ENCODE measurements around the gene HLA-DOA.

The HLA-DOA gene

DNA sequence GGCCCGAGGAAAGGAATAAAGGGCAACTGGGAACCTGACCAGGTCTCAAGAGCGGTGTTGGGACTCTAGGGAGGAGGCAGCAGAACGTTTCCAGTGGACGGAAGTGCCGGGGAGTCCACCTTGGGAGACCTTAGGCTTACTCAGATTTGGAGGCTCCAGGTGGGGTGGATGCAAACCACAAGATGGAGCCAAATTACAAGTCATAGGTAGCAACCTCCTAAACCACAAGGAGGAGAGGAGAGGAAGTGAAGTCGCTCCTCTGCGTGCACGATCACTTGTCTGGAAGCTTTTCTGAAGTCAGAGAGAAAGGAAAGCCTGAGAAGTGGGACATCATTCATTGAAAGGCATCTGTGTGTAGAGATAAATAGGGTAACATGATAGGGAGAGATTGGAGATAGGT lies 9.3 kb downstream of the HLA-DOA start:
- no peak for TF ChIP-seq FOXP2 (optimal IDR thresholded peaks at IDR 0.05; ENCODE audit: borderline replicate concordance, extremely low read depth, extremely low read length, insufficient read depth)
- TF ChIP-seq, protein P1, sequence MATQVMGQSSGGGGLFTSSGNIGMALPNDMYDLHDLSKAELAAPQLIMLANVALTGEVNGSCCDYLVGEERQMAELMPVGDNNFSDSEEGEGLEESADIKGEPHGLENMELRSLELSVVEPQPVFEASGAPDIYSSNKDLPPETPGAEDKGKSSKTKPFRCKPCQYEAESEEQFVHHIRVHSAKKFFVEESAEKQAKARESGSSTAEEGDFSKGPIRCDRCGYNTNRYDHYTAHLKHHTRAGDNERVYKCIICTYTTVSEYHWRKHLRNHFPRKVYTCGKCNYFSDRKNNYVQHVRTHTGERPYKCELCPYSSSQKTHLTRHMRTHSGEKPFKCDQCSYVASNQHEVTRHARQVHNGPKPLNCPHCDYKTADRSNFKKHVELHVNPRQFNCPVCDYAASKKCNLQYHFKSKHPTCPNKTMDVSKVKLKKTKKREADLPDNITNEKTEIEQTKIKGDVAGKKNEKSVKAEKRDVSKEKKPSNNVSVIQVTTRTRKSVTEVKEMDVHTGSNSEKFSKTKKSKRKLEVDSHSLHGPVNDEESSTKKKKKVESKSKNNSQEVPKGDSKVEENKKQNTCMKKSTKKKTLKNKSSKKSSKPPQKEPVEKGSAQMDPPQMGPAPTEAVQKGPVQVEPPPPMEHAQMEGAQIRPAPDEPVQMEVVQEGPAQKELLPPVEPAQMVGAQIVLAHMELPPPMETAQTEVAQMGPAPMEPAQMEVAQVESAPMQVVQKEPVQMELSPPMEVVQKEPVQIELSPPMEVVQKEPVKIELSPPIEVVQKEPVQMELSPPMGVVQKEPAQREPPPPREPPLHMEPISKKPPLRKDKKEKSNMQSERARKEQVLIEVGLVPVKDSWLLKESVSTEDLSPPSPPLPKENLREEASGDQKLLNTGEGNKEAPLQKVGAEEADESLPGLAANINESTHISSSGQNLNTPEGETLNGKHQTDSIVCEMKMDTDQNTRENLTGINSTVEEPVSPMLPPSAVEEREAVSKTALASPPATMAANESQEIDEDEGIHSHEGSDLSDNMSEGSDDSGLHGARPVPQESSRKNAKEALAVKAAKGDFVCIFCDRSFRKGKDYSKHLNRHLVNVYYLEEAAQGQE (IDR thresholded peaks at IDR 0.05; ENCODE audit: insufficient read depth in 1 of 2, low read depth in 2 of 2, low read length in 2 of 2) = no peak
- no peak for TF ChIP-seq TAF1 (IDR thresholded peaks at IDR 0.05; ENCODE audit: borderline replicate concordance, insufficient read depth, low read length)
- TF ChIP-seq POLR2AphosphoS5 (IDR thresholded peaks at IDR 0.05; ENCODE audit: low read depth, low read length) = no peak
- no peak for TF ChIP-seq SIN3A (IDR thresholded peaks at IDR 0.05; ENCODE audit: borderline replicate concordance, insufficient read depth, low read length)

DNA sequence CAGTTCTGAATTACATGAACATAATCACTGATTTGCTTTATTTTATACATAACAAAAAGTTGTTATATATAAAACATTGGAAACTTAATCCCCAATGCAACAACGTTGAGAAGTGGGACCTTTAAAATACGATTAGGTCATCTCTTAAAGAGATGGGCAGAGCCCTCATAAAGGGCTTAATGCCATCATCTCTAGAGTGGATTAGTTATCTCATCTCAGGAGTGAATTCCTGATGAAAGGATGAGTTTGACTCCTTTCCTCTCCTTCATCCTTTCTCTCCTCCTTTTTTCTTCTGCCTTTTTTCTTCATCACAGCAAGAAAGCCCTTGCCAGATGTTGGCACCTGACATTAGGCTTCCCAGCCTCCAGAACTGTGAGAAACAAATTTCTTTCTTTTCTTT lies 13.9 kb downstream of the HLA-DOA start:
- TF ChIP-seq POLR2AphosphoS5 (IDR thresholded peaks at IDR 0.05; ENCODE audit: low read depth, low read length) = no peak
- TF ChIP-seq TAF1 (IDR thresholded peaks at IDR 0.05; ENCODE audit: borderline replicate concordance, insufficient read depth, low read length) = no peak
- TF ChIP-seq FOXP2 (optimal IDR thresholded peaks at IDR 0.05; ENCODE audit: borderline replicate concordance, extremely low read depth, extremely low read length, insufficient read depth) = no peak
- TF ChIP-seq SIN3A (IDR thresholded peaks at IDR 0.05; ENCODE audit: borderline replicate concordance, insufficient read depth, low read length) = no peak
- TF ChIP-seq, protein P1 (IDR thresholded peaks at IDR 0.05; ENCODE audit: insufficient read depth in 1 of 2, low read depth in 2 of 2, low read length in 2 of 2) = no peak

DNA sequence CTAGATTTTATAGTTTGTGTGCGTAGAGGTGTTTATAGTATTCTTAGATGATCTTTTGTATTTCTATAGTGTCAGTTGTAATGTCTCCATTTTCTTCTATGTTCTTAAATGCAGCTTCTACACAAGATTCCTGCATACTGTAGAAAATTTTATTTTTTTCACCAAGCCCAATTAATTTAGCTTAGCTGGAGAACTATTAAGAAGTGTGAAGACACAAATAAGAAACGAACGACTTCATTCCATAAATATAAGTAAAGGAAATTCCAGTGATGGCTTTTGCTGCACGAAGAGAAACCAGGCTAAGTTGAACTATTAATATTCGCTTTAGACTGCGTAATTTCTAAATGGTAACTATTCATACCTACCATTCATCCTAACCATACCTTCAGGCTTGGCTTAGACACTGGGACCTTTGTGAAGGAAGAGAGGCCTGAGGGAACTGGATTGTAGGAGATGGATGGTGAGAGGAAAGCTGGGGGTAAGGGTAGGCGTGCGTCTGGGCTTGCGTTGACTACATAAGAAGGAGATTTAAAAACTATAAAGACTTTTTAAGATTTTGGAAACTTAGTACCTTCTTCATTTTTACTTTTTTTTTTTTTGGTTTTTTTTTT lies 15.9 kb downstream of the HLA-DOA start:
- TF ChIP-seq, protein P1 (IDR thresholded peaks at IDR 0.05; ENCODE audit: insufficient read depth in 1 of 2, low read depth in 2 of 2, low read length in 2 of 2) = no peak
- TF ChIP-seq SIN3A (IDR thresholded peaks at IDR 0.05; ENCODE audit: borderline replicate concordance, insufficient read depth, low read length) = no peak

DNA sequence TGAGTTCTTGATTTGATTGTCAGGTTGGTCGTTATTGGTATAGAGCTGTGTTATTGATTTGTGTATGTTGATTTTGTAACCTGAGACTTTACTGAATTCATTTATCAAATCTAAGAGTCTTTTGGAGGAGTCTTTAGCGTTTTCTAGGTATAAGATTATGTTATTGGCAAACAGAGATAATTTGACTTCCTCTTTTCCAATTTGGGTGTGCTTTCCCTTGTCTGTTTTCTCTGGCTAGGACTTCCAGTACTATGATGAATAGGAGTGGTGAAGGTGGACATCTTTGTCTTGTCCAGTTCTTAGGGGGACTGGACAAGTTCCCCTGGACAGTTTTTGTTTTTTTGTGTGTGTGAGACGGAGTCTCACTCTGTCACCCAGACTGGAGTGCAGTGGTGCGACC lies 17.4 kb downstream of the HLA-DOA start:
- TF ChIP-seq SIN3A (IDR thresholded peaks at IDR 0.05; ENCODE audit: borderline replicate concordance, insufficient read depth, low read length) (no peak), FOXP2 (optimal IDR thresholded peaks at IDR 0.05; ENCODE audit: borderline replicate concordance, extremely low read depth, extremely low read length, insufficient read depth) (no peak), POLR2AphosphoS5 (IDR thresholded peaks at IDR 0.05; ENCODE audit: low read depth, low read length) (no peak), TAF1 (IDR thresholded peaks at IDR 0.05; ENCODE audit: borderline replicate concordance, insufficient read depth, low read length) (no peak)
- TF ChIP-seq, protein P1 (IDR thresholded peaks at IDR 0.05; ENCODE audit: insufficient read depth in 1 of 2, low read depth in 2 of 2, low read length in 2 of 2) = no peak

DNA sequence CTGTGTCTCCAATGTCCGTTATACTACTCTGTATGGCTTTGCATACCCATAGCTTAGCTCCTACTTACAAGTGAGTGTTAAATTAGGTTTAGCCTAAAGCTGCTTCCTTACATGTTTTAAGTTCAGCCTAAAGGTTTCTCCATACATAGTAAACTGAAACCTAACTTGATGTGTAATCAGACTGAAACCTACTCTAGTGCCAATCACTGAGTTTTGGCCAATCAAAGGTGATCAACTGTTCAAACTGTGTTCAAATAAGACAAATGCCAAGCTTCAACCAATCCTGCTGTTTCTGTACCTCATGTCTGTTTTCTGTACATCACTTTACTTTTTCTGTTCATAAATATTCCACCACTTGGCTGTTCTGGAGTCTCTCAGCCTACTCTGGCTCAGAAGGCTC lies 20.0 kb downstream of the HLA-DOA start:
- TF ChIP-seq SIN3A (IDR thresholded peaks at IDR 0.05; ENCODE audit: borderline replicate concordance, insufficient read depth, low read length) = no peak
- no peak for TF ChIP-seq TAF1 (IDR thresholded peaks at IDR 0.05; ENCODE audit: borderline replicate concordance, insufficient read depth, low read length)
- TF ChIP-seq, protein P1 (IDR thresholded peaks at IDR 0.05; ENCODE audit: insufficient read depth in 1 of 2, low read depth in 2 of 2, low read length in 2 of 2) = no peak
- no peak for TF ChIP-seq POLR2AphosphoS5 (IDR thresholded peaks at IDR 0.05; ENCODE audit: low read depth, low read length)
- TF ChIP-seq FOXP2 (optimal IDR thresholded peaks at IDR 0.05; ENCODE audit: borderline replicate concordance, extremely low read depth, extremely low read length, insufficient read depth) = no peak

Data from PFSK-1 (cell line).